Measurements from ENCODE around the gene PSME3IP1.

DNA sequence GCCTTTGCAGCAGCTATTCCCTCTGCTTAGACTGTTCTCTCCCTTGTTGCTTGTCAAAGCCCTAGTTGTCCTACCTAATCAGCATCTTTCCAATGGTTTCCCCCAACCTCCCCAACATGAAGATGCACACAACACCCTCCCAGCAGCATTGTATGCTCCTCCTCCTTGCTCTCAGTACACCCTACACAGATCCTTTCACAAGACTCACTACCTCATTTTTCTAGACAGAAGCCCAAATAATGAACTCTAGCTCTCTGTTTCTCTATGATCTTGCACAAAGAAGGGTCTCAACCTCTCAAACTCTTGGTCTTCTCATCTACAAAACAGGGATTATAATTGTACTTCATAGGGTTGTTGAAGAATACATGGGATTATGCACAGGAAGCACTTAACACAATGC is 19.4 kb downstream of the PSME3IP1 start:
- TF ChIP-seq POLR2A (IDR thresholded peaks at IDR 0.05), result no peak
- TF ChIP-seq, protein P1, sequence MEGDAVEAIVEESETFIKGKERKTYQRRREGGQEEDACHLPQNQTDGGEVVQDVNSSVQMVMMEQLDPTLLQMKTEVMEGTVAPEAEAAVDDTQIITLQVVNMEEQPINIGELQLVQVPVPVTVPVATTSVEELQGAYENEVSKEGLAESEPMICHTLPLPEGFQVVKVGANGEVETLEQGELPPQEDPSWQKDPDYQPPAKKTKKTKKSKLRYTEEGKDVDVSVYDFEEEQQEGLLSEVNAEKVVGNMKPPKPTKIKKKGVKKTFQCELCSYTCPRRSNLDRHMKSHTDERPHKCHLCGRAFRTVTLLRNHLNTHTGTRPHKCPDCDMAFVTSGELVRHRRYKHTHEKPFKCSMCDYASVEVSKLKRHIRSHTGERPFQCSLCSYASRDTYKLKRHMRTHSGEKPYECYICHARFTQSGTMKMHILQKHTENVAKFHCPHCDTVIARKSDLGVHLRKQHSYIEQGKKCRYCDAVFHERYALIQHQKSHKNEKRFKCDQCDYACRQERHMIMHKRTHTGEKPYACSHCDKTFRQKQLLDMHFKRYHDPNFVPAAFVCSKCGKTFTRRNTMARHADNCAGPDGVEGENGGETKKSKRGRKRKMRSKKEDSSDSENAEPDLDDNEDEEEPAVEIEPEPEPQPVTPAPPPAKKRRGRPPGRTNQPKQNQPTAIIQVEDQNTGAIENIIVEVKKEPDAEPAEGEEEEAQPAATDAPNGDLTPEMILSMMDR (IDR thresholded peaks at IDR 0.05), result no peak

Data from body of pancreas (tissue), 4 donors.